RPMI8226 (cell line): ENCODE results near the gene KIT.

Experiments used
- DNase-seq: peaks from one replicate; pipeline ENCODE4 v3.0.0-alpha.2; 2015

The KIT gene

DNA sequence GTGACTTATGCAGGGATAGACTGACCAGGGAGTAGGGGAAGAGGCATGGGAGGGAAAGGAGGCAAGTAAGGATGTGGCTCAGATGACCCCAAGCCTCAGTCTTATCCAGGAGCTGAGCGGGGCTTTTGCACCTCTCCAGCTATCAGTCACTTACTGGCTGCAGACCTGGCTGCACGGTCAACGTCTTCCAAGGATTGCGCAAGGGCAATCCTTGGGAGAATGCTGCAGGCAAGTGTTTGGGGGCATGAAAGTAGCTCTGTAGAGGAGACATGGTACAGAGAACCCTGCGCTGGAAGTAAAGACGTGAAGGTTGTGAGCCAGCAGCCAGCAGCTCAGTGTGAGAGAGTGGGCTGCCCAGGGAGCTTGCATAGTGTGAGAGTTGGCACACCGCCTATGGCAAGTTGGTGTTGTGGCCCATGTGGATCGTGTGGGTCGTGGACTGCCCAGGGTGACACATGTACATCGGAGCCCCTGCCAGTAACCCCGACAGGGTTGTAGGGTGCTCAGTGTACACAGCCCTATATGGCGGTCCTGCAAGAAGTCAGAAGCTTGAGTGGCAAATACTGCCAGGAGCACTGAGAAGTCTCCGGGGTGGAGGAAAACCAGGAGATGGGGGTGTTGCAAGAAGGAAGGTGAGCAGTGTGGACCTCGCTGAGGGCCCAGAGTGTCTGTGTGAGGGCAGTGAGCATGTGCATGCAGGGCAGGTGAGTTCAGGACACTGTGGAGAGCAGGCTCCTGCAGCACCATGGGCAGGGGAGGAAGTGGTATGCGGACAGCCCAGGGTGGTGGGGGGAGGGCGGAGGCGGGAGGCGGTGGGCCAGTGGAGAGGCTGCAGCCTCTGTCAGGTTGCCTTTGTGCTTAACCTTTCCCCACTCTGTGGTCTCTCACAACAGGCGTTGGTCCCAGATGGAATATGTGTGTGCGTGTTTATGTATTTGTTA is 50.9 kb downstream of the KIT start:
- no peak for DNase-seq

DNA sequence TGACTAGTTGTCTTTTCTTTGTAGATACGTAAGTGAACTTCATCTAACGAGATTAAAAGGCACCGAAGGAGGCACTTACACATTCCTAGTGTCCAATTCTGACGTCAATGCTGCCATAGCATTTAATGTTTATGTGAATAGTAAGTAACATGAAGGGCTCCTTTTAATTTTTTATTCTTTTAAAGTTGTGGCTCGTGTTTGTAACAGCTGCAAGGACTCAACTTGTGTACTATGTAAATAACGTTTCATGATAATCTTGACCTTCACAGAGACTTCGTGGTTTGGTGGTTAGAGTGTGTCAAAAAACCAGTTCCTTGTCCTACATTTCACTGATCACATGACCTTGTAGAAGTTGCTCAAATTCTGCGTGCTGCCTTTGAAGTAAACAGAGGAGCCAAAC is 51.6 kb downstream of the KIT start:
- DNase-seq = no peak

DNA sequence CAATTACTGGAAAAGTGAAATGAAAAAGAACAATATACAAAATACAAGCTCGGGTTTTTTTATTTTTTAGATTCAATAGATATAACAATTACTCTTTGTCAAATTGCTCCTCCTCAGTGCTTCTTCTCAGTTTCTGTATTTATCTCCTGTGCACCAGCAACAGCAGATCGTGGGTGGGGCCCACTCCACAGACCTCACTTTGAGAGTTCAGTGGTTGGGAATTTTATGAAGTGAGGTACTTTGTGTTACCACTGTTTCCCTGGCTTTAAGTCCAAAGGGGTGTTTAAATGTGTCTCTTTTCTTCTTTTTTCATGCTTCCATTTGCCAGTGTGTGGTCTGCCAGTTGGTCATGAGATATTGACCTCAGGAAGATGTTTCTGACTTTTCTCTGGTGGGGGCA is 54.4 kb downstream of the KIT start:
- DNase-seq = no peak

DNA sequence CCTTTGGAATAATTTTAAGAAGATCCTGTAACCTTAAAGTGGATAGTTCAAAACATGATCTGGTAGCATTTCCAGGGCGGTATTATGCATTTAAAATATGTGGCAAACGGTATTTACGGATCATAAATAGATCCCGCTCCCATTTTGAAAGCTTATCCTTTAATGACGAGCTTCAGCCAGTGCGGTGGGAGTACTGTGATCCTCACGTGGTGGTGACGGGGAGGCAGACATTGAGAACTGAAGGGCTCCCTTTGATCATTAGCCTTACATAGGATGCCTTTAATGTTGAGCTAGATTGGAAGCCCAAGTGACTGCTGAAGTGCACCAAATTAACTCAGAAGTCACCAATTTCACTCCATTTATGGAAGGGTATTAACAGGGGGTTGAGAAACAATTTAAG is 56.9 kb downstream of the KIT start:
- no peak for DNase-seq

DNA sequence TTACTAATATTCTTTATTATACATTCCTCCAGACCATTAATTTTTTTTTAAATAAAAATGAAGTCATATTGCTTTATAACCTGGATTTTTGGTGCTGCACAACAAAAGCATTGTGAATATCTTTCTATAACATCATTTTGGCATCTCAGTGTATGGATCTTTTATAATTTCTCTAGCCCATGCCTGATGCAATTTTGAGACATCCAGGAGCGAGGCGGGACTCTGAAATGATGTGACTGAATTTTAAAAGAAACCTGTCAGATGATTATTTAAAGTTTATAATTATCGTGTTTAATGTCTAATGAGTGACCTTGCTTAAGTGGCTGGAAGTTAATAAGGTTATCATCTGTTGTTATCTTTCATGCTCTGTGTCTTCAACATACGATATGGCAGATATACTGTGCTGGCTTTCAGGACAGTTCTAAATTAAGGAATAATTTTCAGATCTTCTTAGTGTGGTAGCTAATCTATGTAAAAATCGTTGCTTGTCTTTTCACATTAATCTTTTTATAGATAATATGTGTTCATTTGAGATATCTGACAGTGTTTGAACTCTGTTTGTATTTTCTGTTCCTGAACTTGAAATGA is 58.8 kb downstream of the KIT start:
- no peak for DNase-seq

- DNase-seq = no peak
Observed at GRCh38 chr4:54717694-54718093, 59.9 kb downstream of the KIT start.

- no peak for DNase-seq
Observed at GRCh38 chr4:54719378-54719777, 61.6 kb downstream of the KIT start.

DNA sequence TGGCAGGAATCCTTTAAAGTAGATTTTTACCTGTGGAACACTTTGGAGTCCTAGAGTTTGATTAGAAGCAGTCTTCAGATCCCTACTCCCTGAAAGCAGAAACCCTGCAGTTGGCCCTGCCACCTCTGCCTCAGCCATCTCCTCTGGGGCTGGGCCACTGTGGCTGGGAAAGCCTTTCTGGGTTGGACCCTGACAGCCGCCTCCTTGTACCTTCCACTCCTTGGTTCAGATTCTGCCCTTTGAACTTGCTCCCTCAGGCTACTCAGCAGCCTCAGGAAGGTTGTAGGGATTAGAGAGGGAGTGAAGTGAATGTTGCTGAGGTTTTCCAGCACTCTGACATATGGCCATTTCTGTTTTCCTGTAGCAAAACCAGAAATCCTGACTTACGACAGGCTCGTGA is 65.5 kb downstream of the KIT start:
- DNase-seq = no peak

DNA sequence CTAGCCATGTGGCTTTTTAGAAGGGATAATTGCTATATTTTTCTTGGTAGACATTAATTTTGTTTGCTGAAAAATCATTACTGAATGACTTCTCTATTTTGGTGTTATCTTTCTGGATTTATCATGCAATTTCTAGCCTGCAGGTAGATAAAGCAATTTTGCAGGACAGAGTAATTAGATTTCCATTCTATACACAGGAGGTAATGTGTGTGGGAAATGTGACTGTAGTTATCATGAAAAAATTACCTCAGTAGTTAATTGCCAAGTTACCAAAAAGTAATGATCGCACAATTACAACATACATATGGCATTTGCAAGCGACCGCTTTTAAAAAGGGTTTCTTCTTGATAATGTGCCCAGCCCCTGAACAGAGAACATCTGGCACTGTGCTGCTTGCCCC is 66.1 kb downstream of the KIT start:
- DNase-seq = no peak

GRCh38 chr4:54726907-54727306 is 69.2 kb downstream of the KIT start:
- DNase-seq = no peak

DNA sequence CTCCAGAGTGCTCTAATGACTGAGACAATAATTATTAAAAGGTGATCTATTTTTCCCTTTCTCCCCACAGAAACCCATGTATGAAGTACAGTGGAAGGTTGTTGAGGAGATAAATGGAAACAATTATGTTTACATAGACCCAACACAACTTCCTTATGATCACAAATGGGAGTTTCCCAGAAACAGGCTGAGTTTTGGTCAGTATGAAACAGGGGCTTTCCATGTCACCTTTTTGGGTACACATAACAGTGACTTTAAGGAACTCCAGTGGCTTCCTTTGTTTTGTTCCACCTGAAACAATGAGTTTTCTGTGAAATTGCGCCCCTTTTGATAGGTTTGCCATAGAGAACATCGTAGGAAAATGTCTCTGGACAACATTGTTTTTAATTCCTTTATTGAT is 69.6 kb downstream of the KIT start:
- DNase-seq = no peak

- no peak for DNase-seq
Observed at GRCh38 chr4:54728368-54728767, 70.6 kb downstream of the KIT start.

- DNase-seq = no peak
Observed at GRCh38 chr4:54729256-54729655, 71.5 kb downstream of the KIT start.

- DNase-seq = no peak
Observed at GRCh38 chr4:54730581-54730980, 72.8 kb downstream of the KIT start.

DNA sequence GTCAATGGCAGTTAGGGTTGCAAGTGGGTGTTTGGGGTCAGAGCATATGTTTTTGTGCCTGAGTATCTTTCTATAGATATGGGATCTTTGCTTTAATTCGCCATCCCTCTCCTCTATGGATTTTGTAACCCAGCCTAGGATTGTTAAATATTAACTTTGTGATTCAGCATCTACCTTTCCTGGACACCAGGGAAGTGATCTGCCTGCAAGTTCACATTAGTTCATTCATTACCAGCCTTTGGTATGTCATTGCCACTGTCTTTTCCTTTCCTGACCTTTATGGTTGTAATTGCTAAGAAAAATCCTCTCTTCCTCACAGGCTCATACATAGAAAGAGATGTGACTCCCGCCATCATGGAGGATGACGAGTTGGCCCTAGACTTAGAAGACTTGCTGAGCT is 73.8 kb downstream of the KIT start:
- DNase-seq = no peak

DNA sequence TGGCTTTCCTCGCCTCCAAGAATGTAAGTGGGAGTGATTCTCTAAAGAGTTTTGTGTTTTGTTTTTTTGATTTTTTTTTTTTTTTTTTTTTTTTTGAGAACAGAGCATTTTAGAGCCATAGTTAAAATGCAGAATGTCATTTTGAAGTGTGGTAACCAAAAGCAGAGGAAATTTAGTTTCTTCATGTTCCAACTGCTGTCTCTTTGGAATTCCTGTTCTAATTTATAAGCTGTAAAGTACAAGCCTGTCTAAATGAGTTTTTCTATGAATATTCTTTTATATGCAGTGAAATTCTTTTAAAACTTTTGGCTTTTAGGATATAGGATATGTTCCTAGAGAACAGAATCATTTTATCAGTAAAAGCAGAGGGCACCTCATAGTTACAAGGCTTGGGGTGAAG is 74.2 kb downstream of the KIT start:
- no peak for DNase-seq

DNA sequence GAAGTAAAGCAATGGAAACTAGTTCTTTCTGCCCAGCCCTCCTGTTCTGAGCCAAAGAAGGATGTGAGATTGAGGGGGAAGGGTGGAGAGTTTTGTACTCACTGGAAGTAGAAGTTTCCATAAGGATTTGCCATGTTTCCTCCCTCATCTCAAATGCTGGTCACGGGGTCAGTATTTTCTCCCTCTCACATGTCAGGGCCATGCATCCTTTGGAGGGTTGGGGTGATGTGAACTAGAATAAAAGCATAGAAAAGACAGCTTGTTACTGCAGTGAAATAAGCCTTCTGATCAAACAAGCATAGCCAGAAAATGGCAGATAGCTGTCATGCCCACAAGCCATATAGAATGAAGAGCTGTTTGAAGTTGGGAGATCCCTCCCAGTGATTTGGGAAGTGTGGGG is 79.7 kb downstream of the KIT start:
- DNase-seq = no peak

DNA sequence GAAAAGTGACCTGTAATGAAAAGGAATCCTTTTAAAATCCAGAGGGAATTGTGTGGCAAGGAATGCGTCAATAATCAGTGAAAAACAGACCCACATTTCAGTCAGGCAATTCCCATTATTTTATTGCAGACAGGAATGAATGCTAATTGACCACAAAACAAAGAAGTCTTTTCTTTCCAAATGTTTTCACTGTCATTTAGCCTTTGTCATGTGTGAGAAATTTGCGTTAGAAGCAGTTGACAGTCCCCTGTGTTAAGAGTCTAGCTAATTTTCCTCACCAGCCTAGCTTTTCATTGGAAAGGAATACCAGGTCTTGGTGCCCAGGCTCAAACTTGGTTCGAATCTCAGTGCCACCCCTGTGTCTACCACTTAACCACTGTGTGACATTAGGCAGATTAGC is 83.4 kb downstream of the KIT start:
- no peak for DNase-seq

GRCh38 chr4:54742636-54743399 is 85.1 kb downstream of the KIT start:
- DNase-seq = no peak

GRCh38 chr4:54743562-54743961 is 85.8 kb downstream of the KIT start:
- DNase-seq = no peak

- DNase-seq = no peak
Observed at GRCh38 chr4:54744487-54744886, 86.7 kb downstream of the KIT start.

DNA sequence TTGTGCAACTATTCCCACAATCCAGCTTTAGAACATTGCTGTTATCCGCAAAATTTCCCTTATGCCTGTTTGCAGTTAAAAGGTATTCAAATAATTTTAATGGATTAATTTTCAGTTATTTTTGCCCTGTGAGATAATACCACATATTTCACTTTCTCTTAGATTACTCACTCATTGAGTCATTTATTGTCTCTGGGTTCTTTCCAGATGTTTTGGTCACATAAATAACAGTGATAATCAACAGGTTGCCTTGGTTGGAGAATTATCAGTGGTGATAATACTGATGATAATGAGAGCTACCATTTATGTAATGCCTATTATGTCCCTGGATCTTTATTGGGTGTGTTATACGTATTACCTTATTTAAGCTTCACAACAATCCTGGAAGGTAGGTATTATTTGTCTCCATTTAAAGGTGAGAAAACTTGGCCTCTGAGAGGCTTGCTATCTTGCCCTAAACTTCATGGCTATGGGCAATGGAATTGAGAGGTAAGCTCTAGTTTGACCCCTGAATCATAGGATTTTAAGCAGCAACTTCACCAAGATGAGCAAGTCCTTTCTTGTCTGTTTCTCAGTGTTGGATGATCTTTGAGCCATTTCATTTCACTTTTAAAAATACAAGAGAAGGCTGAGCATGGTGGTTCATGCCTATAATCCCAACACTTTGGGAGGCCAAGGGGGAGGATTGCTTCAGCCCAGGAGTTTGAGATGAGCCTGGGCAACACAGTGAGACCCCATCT is 87.4 kb downstream of the KIT start:
- no peak for DNase-seq

GRCh38 chr4:54746218-54746617 is 88.5 kb downstream of the KIT start:
- DNase-seq = no peak
